T-helper 22 cell (primary cell): ENCODE results near the gene NTNG2.
"Not testable (repeated sequence)": the region's sequence is repeated elsewhere in the genome, so short reads cannot be mapped to it uniquely, and the experiment has no call there.

Source experiments
- DNase-seq: peaks from one replicate; pipeline ENCODE4 v3.0.0-alpha.2; 2020; ENCODE audit warnings: low read depth

Gene NTNG2, protein sequence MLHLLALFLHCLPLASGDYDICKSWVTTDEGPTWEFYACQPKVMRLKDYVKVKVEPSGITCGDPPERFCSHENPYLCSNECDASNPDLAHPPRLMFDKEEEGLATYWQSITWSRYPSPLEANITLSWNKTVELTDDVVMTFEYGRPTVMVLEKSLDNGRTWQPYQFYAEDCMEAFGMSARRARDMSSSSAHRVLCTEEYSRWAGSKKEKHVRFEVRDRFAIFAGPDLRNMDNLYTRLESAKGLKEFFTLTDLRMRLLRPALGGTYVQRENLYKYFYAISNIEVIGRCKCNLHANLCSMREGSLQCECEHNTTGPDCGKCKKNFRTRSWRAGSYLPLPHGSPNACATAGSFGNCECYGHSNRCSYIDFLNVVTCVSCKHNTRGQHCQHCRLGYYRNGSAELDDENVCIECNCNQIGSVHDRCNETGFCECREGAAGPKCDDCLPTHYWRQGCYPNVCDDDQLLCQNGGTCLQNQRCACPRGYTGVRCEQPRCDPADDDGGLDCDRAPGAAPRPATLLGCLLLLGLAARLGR

DNA sequence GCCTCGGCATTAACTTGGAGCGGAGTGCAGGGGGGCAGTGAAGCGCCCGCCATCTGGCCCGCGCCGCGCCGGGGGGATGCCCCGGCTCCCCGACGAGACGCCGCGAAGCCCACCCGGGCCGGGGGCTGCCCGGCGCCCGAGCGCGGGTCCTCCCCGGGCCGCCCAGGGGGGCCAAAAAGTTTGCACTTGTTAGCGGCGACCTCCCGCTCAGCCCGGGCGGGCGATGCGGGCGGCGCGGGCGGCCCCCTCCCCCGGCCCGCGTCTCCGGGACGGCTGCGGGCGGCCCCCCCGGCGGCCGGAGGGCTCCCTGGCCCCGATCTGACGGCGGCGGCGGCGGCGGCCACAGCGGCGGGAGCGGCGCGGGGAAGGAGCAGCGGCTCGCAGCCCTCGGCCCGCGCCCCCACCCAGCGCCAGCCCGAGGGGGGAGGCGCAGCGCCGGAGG is at the start of gene NTNG2:
Gene NTNG2, plus strand, starts transcription at position 316 of the 442 bp plus-strand sequence. CDS start 4,774 bp downstream, outside the sequence.
- DNase-seq: no peak

- no peak for DNase-seq
Measured at GRCh38 chr9:132114102-132114707, 47.7 kb upstream of the NTNG2 start.

DNA sequence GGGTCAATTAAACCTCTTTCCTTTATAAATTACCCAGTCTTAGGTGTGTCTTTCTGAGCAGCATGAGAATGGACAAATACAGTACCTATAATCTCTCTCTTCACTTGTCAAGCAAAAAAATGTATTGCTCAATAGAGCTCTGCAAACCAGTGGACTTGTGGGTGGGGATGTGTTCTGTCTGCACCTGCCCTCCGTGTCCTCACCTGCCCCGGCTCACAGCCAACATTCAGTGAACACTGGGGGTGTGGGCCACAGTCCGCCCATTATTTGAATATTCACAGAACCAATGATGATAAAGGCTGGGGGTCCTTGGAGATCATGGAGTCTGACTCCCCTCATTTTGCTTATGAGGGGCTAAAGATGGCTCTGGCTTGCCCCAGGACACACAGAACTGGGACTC is 45.3 kb upstream of the NTNG2 start:
- no peak for DNase-seq

GRCh38 chr9:132117694-132118093 is 44.2 kb upstream of the NTNG2 start:
- DNase-seq: no peak

DNA sequence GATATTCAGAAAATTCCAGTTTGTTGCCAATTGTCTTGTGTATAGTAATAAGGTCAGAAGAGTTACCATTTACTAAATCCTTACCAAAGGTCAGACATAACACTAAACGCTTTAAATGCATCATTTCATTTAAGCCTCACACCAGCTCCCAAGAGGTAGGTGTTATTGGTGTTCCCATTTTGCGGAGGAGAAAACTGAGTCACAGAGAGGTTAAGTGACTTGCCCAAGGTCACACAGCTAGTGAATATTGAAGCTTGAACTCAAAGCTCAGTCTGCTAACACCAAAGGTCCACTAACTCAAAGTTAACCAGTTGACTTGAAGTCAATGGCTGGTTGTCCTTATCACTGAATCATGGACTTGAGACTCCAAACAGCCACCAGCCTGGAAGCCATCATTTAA is 40.8 kb upstream of the NTNG2 start:
- no peak for DNase-seq

GRCh38 chr9:132124800-132125199 is 37.1 kb upstream of the NTNG2 start:
- no peak for DNase-seq

DNA sequence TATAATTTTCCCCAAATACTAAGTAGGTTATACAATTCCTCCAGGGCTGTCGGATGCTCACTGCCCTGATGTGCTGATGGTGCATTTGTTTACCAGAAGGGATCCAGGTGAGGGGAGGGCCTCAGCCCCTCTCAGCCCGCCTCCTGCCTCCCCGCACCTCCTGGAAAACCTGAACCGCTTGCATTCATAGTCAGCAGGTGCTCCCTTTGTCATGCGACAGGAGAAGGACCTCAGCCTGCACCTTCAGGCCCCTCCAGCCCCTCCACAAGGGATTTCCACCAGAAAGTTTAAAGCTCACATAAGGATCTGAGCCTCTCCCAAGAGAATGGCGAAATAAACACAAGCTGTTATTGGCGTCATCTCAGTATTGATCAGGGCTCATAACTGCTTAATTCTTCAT is 36.5 kb upstream of the NTNG2 start:
- no peak for DNase-seq

GRCh38 chr9:132125944-132126679 is 35.7 kb upstream of the NTNG2 start:
- DNase-seq: no peak

DNA sequence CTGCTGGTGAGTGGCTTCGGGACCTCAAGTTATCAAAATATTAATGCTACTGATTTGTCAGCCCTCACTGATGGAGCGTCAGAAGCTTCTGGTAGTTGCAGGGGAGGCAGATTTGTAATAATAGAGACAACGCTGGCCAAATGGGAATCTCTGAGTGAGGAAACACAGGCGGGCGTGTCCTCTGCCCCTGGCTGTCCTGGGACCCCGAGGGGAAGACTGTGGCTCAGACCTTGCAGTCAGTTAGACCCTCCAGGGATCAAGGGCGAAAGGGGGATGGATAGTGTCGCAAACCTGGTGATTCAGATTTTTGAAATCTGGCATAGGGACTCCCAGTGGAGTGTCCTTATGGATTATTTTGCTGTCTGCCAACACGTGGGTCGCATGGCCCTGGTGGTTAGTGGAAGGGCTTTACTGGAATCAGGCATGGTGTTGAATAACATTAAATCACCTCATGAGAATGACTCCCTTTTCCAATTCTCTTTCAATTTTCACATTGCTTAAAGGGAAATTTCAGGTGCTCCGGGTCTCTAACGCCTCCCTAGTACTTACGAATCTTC is 35.1 kb upstream of the NTNG2 start:
- DNase-seq: no peak

- no peak for DNase-seq
Measured at GRCh38 chr9:132127888-132128534, 33.8 kb upstream of the NTNG2 start.

GRCh38 chr9:132129535-132129934 is 32.3 kb upstream of the NTNG2 start:
- no peak for DNase-seq

- DNase-seq: not testable (repeated sequence)
Measured at GRCh38 chr9:132134085-132134484, 27.8 kb upstream of the NTNG2 start.

DNA sequence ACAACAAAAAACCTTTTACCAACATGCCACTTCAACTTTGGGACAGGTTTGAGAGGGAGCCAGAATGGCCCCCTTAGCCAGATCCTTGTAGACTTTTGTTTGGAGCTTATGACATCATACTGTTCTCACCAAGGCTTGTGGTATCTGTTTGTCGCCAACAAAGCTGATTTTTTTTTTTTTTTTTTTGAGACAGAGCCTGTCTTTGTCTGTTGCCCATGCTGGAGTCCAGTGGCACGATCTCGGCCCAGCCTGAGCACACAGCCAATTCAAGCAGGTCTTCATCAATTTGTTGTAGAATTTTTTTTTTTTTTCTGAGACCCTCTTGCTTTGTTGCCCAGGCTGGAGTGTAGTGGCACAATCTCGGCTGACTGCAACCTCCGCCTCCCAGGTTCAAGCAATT is 26.4 kb upstream of the NTNG2 start:
- DNase-seq: no peak

DNA sequence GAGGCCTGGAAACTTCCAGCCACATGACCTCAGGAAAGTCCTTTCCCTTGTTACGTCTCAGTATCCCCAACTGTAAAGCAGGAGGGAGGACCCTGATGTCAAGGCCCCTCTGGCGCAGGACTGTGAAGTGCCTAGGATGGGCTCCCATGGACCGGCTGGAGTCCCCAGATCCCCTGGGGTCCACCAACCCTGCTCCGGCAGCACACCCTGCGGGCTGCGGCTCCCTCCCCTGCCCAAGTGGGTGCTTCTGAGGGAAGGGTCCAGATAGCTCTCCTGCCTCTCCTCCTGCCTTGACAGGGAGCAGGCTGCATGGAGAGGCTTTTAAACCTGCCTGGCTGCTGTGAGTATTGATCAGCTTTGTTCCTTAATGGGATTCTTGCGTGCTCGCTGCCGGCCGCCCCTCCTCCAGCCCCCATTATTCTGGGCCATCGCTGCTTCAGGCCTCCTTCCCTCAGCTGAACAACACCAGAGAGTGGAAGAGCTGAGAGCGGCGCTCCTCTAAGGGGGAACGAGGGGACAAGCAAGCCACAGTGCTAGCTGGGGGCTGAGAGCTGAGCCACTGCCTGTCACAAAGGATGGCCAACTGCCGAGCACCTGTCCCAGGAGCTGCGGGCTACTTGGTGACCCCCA is 25.6 kb upstream of the NTNG2 start:
- no peak for DNase-seq

DNA sequence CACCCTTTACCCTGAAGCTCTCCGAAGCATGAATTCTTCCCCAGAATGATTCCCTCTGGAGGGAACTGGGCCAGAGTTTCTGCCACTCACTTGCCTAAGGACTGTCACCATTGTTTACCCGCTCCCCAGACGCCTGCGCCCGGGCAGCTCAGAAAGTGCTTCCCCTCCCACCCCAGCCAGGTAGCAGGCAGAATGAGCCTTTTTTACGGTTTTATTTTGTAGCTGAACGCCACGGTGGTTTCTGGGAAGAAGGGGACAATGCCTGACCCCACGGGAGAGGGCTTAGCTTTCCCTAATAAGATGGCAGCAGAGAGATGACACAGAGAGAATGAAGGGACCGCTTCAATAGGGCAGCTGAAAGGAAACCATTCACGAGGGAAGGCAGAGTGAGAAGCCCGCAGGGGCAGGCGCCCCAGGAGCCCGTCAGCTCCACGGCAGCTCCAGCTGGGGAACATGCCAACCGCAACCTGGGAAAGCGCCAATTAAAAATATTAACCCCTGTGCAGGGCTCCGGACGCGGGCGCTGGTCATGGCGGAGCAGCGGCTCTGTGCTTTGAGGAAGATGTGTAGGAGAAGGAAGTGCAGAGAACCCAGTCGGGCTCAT is 20.4 kb upstream of the NTNG2 start:
- DNase-seq: no peak

DNA sequence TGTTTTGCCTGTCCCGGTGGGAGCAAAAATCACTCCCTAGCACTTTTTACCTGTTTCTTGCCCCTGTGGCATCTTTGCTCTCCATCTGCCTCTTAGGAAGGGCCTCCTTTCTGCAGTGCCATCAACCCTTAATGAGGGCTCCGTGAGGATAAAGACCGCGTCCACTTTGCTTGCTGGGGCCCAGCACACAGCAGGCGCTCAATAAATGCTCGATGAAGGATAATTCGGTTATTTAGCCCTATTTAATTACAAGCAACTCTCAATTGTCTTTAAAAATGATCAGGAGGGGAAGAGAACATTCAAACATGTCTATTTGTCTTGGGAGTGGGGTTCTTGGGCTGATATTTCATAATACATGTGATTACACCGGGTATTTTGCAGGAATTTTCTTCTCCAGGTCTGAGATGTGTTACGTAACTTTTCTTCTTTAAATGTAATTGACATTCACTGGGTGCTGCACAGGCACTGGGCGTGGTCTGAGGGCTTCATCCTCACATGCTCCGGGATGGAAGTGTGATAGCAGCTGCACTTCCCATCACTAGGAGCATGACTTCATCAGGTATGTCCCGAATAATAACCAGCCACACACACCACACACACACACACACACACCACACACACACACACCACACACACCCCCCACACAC is 19.8 kb upstream of the NTNG2 start:
- no peak for DNase-seq

DNA sequence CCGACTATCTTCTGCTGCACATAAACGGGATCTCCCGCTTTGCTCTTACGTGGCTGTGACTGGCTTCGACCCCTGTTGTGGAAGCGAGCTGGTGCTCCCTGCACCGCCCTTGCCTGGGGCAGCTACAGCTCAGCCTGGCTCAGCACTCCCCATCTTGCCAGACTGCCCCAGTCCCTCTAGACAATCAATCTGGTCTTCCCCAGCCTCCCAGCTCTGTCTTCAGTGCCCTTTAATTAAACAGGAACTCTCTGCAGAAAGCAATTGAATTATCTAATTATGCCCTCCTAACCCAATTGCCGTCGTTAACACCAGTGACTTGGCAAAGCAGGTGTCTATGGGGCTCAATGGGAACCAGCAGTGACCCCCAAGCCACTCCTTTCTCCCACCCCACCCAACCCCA is 18.9 kb upstream of the NTNG2 start:
- no peak for DNase-seq

GRCh38 chr9:132143359-132143758 is 18.5 kb upstream of the NTNG2 start:
- DNase-seq: no peak

DNA sequence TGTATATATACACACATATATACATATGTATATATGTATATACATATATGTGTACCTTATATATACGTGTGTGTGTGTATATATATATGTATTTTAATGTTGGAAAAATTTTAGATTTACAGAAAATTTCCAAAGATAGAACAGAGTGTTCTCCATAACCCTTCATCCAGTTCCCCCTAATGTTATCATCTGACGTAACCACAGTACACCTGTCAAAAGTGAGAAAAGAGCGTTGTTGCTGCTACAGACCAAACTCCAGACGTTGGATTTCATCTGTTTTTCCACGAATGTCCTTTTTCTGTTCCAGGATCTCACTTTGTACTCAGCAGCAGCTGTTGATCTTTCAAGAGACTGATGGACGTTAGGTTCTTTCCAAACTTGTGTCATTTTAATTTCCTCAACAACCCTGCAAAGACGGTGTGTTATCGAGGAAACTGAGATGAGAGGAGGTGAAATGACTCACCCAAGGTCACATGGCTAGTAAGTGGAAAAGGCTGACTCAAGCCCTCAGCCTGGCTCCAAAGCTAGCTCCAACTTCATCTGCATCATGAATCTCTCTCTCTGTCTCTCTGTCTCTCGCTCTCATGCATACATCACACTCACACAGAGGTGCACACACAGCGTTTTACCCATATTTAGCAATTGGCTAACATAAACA is 17.0 kb upstream of the NTNG2 start:
- no peak for DNase-seq

DNA sequence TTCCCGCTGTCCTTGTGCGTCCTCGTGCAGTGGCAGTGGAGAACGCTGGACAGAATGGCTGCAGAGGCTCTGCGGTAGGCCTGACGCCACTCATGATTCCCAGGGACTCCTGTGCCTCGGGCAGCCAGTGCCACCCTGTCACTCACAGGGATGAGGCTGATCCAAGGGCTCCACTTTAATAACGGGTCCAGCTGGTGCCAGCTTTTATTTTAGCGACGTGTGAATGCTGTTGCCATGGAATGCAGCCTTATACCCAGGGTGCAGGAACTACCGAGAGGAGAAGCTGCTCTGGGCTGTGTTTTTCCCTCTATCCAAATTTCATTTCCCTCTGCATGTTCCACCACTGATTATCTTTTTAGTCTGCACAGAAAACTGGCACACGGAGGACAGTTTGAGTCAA is 15.8 kb upstream of the NTNG2 start:
- DNase-seq: no peak
